ENCODE results near the gene SAPCD2.
"Not testable (repeated sequence)": the region's sequence is repeated elsewhere in the genome, so short reads cannot be mapped to it uniquely, and the experiment has no call there.

The SAPCD2 gene, protein sequence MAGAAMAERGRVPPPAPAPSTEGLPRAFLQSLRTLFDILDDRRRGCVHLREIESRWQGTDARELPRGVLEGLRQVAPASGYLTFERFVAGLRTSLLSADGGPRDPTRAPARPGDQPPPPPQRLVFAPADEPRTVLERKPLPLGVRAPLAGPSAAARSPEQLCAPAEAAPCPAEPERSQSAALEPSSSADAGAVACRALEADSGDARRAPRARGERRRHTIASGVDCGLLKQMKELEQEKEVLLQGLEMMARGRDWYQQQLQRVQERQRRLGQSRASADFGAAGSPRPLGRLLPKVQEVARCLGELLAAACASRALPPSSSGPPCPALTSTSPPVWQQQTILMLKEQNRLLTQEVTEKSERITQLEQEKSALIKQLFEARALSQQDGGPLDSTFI

GRCh38 chr9:137070201-137070905 lies at the start of gene SAPCD2:
TSS of gene SAPCD2 (minus strand) at chr9:137070557. CDS start at chr9:137070460, 97 bp downstream.
- peak within 1 kb of the TSS; percentile 67 for H3K4me3 ChIP-seq (ENCODE audit: low read depth, low read length)
- TF ChIP-seq, protein P1, sequence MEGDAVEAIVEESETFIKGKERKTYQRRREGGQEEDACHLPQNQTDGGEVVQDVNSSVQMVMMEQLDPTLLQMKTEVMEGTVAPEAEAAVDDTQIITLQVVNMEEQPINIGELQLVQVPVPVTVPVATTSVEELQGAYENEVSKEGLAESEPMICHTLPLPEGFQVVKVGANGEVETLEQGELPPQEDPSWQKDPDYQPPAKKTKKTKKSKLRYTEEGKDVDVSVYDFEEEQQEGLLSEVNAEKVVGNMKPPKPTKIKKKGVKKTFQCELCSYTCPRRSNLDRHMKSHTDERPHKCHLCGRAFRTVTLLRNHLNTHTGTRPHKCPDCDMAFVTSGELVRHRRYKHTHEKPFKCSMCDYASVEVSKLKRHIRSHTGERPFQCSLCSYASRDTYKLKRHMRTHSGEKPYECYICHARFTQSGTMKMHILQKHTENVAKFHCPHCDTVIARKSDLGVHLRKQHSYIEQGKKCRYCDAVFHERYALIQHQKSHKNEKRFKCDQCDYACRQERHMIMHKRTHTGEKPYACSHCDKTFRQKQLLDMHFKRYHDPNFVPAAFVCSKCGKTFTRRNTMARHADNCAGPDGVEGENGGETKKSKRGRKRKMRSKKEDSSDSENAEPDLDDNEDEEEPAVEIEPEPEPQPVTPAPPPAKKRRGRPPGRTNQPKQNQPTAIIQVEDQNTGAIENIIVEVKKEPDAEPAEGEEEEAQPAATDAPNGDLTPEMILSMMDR (IDR thresholded peaks at IDR 0.05; ENCODE audit: borderline replicate concordance, insufficient read depth, low read depth, low read length) = no peak

DNA sequence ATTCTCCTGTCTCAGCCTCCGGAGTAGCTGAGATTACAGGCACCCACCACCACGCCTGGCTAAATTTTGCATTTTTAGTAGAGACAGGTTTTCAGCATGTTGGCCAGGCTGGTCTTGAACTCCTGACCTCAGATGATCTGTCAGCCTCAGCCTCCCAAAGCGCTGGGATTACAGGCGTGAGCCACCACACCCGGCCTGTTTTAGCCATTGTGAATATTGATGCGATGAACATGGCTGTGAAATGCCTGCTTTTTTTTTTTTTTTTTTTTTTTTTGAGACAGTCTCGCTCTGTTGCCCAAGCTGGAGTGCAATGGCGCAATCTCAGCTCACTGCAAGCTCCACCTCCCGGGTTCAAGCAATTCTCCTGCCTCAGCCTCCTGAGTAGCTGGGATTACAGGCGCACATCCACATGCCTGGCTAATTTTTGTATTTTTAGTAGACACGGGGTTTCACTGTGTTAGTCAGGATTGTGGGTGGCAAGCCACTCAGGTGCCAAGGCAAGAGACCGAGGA lies 47.8 kb upstream of the SAPCD2 start:
- not testable (repeated sequence) for H3K4me3 ChIP-seq (ENCODE audit: low read depth, low read length)

- H3K4me3 ChIP-seq (ENCODE audit: low read depth, low read length) = no peak overlapping the region
- TF ChIP-seq, protein P1 (IDR thresholded peaks at IDR 0.05; ENCODE audit: borderline replicate concordance, insufficient read depth, low read depth, low read length) = no peak
Measured at GRCh38 chr9:137117269-137117731, 46.9 kb upstream of the SAPCD2 start.

DNA sequence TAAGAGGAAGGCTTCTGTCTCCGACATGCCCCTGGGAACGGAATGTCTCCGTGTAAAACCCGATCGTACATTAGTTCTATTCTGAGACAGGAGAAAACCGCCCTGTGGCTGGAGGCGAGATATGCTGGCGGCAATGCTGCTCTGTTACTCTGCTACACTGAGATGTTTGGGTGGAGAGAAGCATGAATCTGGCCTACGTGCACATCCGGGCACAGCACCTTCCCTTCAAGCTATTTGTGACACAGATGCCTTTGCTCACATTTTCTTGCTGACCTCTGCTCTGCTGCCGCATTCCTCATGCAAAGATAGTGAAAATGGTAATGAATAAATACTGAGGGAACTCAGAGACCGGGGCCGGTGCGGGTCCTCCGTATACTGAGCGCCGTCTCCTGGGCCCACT lies 46.4 kb upstream of the SAPCD2 start:
- H3K4me3 ChIP-seq (ENCODE audit: low read depth, low read length) = no peak overlapping the region
- TF ChIP-seq, protein P1 (IDR thresholded peaks at IDR 0.05; ENCODE audit: borderline replicate concordance, insufficient read depth, low read depth, low read length) = no peak

DNA sequence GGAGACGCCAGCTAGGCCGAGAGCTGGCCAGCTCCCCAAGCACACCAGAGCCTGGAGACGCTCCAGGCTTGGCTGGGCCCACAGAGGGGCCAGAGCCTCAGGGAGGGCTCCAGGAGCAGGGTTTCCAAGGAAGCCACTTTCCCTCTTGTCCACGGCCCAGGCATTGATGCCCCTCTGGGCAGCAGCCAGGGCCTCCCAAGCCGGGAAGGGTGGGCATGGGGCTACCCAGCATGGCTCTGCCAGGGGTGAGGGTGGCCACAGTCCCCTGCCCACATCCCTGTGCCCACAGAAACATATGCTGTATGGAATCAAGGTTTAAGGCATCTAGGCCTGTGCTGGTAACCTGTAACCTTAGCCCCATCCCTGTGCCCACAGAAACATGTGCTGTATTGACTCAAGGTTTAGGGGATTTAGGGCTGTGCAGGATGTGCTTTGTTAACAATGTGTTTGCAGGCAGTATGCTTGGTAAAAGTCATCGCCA lies 45.7 kb upstream of the SAPCD2 start:
- TF ChIP-seq, protein P1 (IDR thresholded peaks at IDR 0.05; ENCODE audit: borderline replicate concordance, insufficient read depth, low read depth, low read length) = no peak
- no peak overlapping the region for H3K4me3 ChIP-seq (ENCODE audit: low read depth, low read length)

DNA sequence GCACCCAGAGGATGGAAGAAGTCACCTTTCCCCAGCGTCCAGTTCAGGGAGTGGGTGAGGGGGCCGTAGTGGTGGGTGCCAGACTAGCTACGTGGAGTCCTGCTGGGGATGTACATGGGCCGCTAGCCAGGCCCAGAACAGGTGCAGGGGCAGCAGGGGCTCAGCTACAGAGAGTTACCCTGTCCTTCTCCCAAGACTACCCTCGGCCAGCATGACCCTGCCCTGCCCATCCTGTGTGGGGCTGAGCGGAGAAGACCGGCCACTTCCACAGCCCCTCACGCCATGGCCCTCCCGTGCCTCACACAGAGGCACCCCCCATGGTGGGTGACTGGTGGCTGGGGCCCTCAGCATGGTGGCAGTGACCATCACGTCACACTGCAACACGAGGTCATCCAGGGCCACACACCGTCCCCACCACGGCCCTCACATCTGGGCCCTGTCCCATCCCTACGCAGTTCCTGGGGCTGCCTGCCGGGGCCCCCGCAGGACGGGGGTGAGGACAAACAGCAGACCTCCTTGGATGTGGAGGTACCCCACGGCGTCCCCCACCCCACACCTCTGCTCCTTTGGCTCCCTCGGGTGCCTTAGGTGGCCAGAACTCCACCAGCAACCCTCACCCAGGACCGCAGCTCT lies 45.2 kb upstream of the SAPCD2 start:
- no peak overlapping the region for H3K4me3 ChIP-seq (ENCODE audit: low read depth, low read length)
- TF ChIP-seq, protein P1 (IDR thresholded peaks at IDR 0.05; ENCODE audit: borderline replicate concordance, insufficient read depth, low read depth, low read length) = 0 out of 2 replicates have a peak, but pooled peaks have one; percentile 6

All from GM12875 (cell line).